CD4-positive, alpha-beta T cell treated with Interleukin-15 for 1 hour (primary cell): Measurements from ENCODE around the gene SETD4.
A peak's percentile ranks its signal among the peaks of the same experiment; 100 is the strongest.

ENCODE experiments used
- DNase-seq: peaks from one replicate; pipeline ENCODE4 v3.0.0-alpha.2; 2020

SETD4 gene

GRCh38 chr21:36044056-36044455 lies 16.3 kb downstream of the SETD4 start:
- no peak for DNase-seq

GRCh38 chr21:36041910-36042309 lies 18.4 kb downstream of the SETD4 start:
- no peak for DNase-seq

- DNase-seq, result no peak
Observed at GRCh38 chr21:36040389-36040788, 19.9 kb downstream of the SETD4 start.

- no peak for DNase-seq
Observed at GRCh38 chr21:36039861-36040260, 20.5 kb downstream of the SETD4 start.

- no peak for DNase-seq
Observed at GRCh38 chr21:36038701-36039497, 21.4 kb downstream of the SETD4 start.

GRCh38 chr21:36035381-36035791 lies 24.9 kb downstream of the SETD4 start:
- DNase-seq, result no peak

- DNase-seq, result no peak
Observed at GRCh38 chr21:36034211-36034913, 26.0 kb downstream of the SETD4 start.

- DNase-seq, result no peak
Observed at GRCh38 chr21:36032647-36033406, 27.5 kb downstream of the SETD4 start.

GRCh38 chr21:36030581-36031189 lies 29.6 kb downstream of the SETD4 start:
- DNase-seq, result no peak

- no peak for DNase-seq
Observed at GRCh38 chr21:36029309-36029708, 31.0 kb downstream of the SETD4 start.

- DNase-seq, result peak; percentile 70
Observed at GRCh38 chr21:36028127-36029069, 31.9 kb downstream of the SETD4 start.

GRCh38 chr21:36027347-36027746 lies 33.0 kb downstream of the SETD4 start:
- DNase-seq, result no peak

GRCh38 chr21:36024782-36025181 lies 35.5 kb downstream of the SETD4 start:
- DNase-seq, result no peak

- no peak for DNase-seq
Observed at GRCh38 chr21:36023092-36023480, 37.2 kb downstream of the SETD4 start.

- no peak for DNase-seq
Observed at GRCh38 chr21:36022427-36023091, 37.8 kb downstream of the SETD4 start.

- DNase-seq, result no peak
Observed at GRCh38 chr21:36021251-36021837, 39.0 kb downstream of the SETD4 start.

- no peak for DNase-seq
Observed at GRCh38 chr21:36015045-36015444, 45.3 kb downstream of the SETD4 start.

GRCh38 chr21:36010801-36011200 lies 49.5 kb downstream of the SETD4 start:
- no peak for DNase-seq

GRCh38 chr21:36008505-36008904 lies 51.8 kb downstream of the SETD4 start:
- DNase-seq, result no peak

GRCh38 chr21:36005879-36006400 lies 54.4 kb downstream of the SETD4 start:
- no peak for DNase-seq

GRCh38 chr21:36005018-36005417 lies 55.3 kb downstream of the SETD4 start:
- no peak for DNase-seq
